K562 (cell line): ENCODE results near the gene SH3BGRL3. TPM values are rescaled to one million over a fixed set of nuclear protein-coding genes. Genes with fewer than 3 reads are reported as not detected.
A peak's percentile ranks its signal among the peaks of the same experiment; 100 is the strongest.

Experiments used
- ARNT ChIP-seq, 2 experiments: fragments of 450-650 bp; IDR thresholded peaks; 2 replicates each; pipeline ENCODE4 v1.6.1; 2016; ENCODE audit warnings: mild to moderate bottlenecking in 1 of 2
- C11orf30 ChIP-seq: fragments of 450-650 bp; IDR thresholded peaks from 2 replicates; pipeline ENCODE4 v1.6.1; 2016; ENCODE audit warnings: low read depth, mild to moderate bottlenecking
- CREBBP ChIP-seq: IDR thresholded peaks from one replicate; pipeline ENCODE4 v1.6.1; 2012; ENCODE audit warnings: low read depth, mild to moderate bottlenecking, control low read depth, inconsistent platforms, low read length
- CTCFL ChIP-seq: IDR thresholded peaks from 2 replicates; pipeline ENCODE4 v1.6.1; 2011; ENCODE audit warnings: borderline replicate concordance, low read depth, mild to moderate bottlenecking, moderate library complexity, low read length; ENCODE audit not compliant: insufficient read depth, poor library complexity, severe bottlenecking
- ELK1 ChIP-seq: sonication (generic); formaldehyde crosslinking; IDR thresholded peaks from 2 replicates; pipeline ENCODE4 v1.8.1; 2022; ENCODE audit warnings: missing genetic modification reagents
- FOXJ3 ChIP-seq: sonication (generic); formaldehyde crosslinking; IDR thresholded peaks from 2 replicates; pipeline ENCODE4 v1.4.0; 2020; ENCODE audit warnings: mild to moderate bottlenecking, missing genetic modification reagents
- LCOR ChIP-seq: sonication (generic); formaldehyde crosslinking; IDR thresholded peaks from 2 replicates; pipeline ENCODE4 v1.8.0; 2022; ENCODE audit warnings: mild to moderate bottlenecking, missing genetic modification reagents
- MYC ChIP-seq, 2 experiments: fragments of 250-450 bp in 1 of 2; sonication (Bioruptor Pico) in 1 of 2; IDR thresholded peaks; 2 replicates each; pipeline versions ENCODE4 v1.5.1 to v1.6.1; 2012 to 2021; ENCODE audit warnings: low read depth in 2 of 2, borderline replicate concordance in 1 of 2, improper control_type of control experiment in 1 of 2, low read length in 1 of 2, mild to moderate bottlenecking in 1 of 2, moderate library complexity in 1 of 2
- PREB ChIP-seq: sonication (generic); formaldehyde crosslinking; IDR thresholded peaks from 2 replicates; pipeline ENCODE4 v1.8.1; 2023; ENCODE audit warnings: mild to moderate bottlenecking, missing genetic modification reagents
- PTTG1 ChIP-seq: fragments of 450-650 bp; IDR thresholded peaks from 2 replicates; pipeline ENCODE4 v1.6.1; 2016; ENCODE audit warnings: low read depth, mild to moderate bottlenecking, missing genetic modification characterization, missing compliant biosample characterization
- RBM34 ChIP-seq: fragments of 200-400 bp; formaldehyde crosslinking; IDR thresholded peaks from 2 replicates; pipeline ENCODE4 v1.6.1; 2018; ENCODE audit warnings: low read length, borderline replicate concordance; ENCODE audit not compliant: insufficient read depth
- SIX5 ChIP-seq, 2 experiments: IDR thresholded peaks; 2 replicates each; pipeline ENCODE4 v1.6.1; 2011; ENCODE audit warnings: low read length in 2 of 2, borderline replicate concordance in 1 of 2, low read depth in 1 of 2, mild to moderate bottlenecking in 1 of 2, moderate library complexity in 1 of 2; ENCODE audit not compliant: insufficient read depth in 1 of 2
- ZBTB7A ChIP-seq: IDR thresholded peaks from 2 replicates; pipeline ENCODE4 v1.6.1; 2011; ENCODE audit warnings: low read depth, mild to moderate bottlenecking, low read length, moderate library complexity, borderline replicate concordance; ENCODE audit not compliant: control insufficient read depth
- ZC3H4 ChIP-seq: sonication (generic); formaldehyde crosslinking; IDR thresholded peaks from 2 replicates; pipeline ENCODE4 v1.9.0; 2021; ENCODE audit warnings: missing genetic modification reagents, borderline replicate concordance
- ZKSCAN1 ChIP-seq: fragments of 150-350 bp; IDR thresholded peaks from 2 replicates; pipeline ENCODE4 v1.6.1; 2016; ENCODE audit warnings: low read depth, low read length
- ZKSCAN8 ChIP-seq: fragments of 200-800 bp; sonication (Bioruptor generic); IDR thresholded peaks from 2 replicates; pipeline ENCODE4 v1.6.1; 2016; ENCODE audit warnings: missing genetic modification characterization, missing compliant biosample characterization
- ZNF184 ChIP-seq: sonication (generic); formaldehyde crosslinking; IDR thresholded peaks from 2 replicates; pipeline ENCODE4 v1.5.0; 2020; ENCODE audit warnings: missing genetic modification reagents
- ZNF274 ChIP-seq: IDR thresholded peaks from 2 replicates; pipeline ENCODE4 v1.6.1; 2011; ENCODE audit warnings: low read depth, mild to moderate bottlenecking, low read length, moderate library complexity, borderline replicate concordance
- ZNF282 ChIP-seq: sonication (generic); formaldehyde crosslinking; IDR thresholded peaks from 2 replicates; pipeline ENCODE4 v1.8.1; 2023; ENCODE audit warnings: missing genetic modification reagents
- ZNF354B ChIP-seq: fragments of 250-450 bp; sonication (Bioruptor Pico); IDR thresholded peaks from 2 replicates; pipeline ENCODE4 v1.4.0; 2020
- ZNF398 ChIP-seq: fragments of 250-450 bp; sonication (Bioruptor Pico); IDR thresholded peaks from 2 replicates; pipeline ENCODE4 v1.8.0; 2021; ENCODE audit warnings: moderate library complexity, mild to moderate bottlenecking, inconsistent platforms
- polyA plus RNA-seq, 8 experiments: library from polyadenylated mRNA; depleted of rRNA in 4 of 8; stranded (reverse) in 5 of 8; unstranded in 3 of 8; fragments of >200 nt; fragmentation: Nextera tagmentation in 2 of 8; fragmentation: Illumina TruSeq in 1 of 8; extraction: Ambion mirVana in 2 of 8; extraction: Trizol in 1 of 8; gene quantifications; 2 replicates each; pipeline versions ENCODE4 v1.2.1 to v1.2.3, GENCODE V29; 2011 to 2014; ENCODE audit warnings: inconsistent platforms in 1 of 8, missing spikeins in 1 of 8
- total RNA-seq, 7 experiments: library from RNA; depleted of rRNA in 6 of 7; stranded (reverse); fragments of >200 nt in 6 of 7; fragmentation: Illumina TruSeq in 2 of 7; extraction: Trizol in 2 of 7; gene quantifications; 2 replicates each; pipeline versions ENCODE4 v1.2.1 to v1.2.3, GENCODE V29; 2011 to 2021; ENCODE audit warnings: low replicate concordance in 1 of 7

The SH3BGRL3 gene
- total and polyA plus RNA-seq, 9 of the 15 experiments (the other 6 are each of a cell fraction or from before 2014, with no cell fraction given) = 30.3 to 140 (median 54.2) TPM

GRCh38 chr1:26234644-26235370, 45.1 kb upstream of the SH3BGRL3 start (continued):
- TF ChIP-seq ZNF282 (CRISPR knock-in tag) (no peak), ZNF354B (CRISPR knock-in tag) (no peak), ELK1 (CRISPR knock-in tag) (no peak), ZKSCAN1 (peak; percentile 100), CTCFL (no peak), ZNF398 (CRISPR knock-in tag) (no peak), CREBBP (no peak), PREB (CRISPR knock-in tag) (no peak; the same call in 1 of the 2 replicates), ARNT (IDR thresholded peaks at IDR 0.05) (no peak), ZBTB7A (no peak), FOXJ3 (no peak), LCOR (peak; percentile 83; the same call in 1 of the 2 replicates), SIX5 (IDR thresholded peaks at IDR 0.05; ENCODE audit: borderline replicate concordance in 1 of 2, insufficient read depth in 1 of 2, low read depth in 1 of 2, low read length in 2 of 2) (no peak), ZC3H4 (no peak), ZKSCAN8 (no peak), MYC (IDR thresholded peaks at IDR 0.05; ENCODE audit: low read depth, low read length) (peak; percentile 86), MYC (CRISPR knock-in tag; IDR thresholded peaks at IDR 0.05; ENCODE audit: borderline replicate concordance, low read depth) (no peak), C11orf30 (no peak), ZNF274 (no peak), RBM34 (no peak), PTTG1 (tag) (no peak), ZNF184 (CRISPR knock-in tag) (no peak)
